Right atrium auricular region (tissue), 2 donors: ENCODE measurements around the gene FRMD4A. TPM values are rescaled to one million over a fixed set of nuclear protein-coding genes. Genes with fewer than 3 reads are reported as not detected.
"Not testable (repeated sequence)": the region's sequence is repeated elsewhere in the genome, so short reads cannot be mapped to it uniquely, and the experiment has no call there.

Source experiments
- DNase-seq: peaks from one replicate; pipeline ENCODE4 v3.0.0-alpha.2; 2019; ENCODE audit warnings: low spot score
- H3K27ac ChIP-seq, 2 donors: fragments of 200-600 bp; sonication (generic); 1 replicate in 1 of 2; 2 replicates in 1 of 2; pipeline ENCODE4 v1.5.1; 2016 to 2019
- H3K27me3 ChIP-seq, 2 donors: fragments of 200-600 bp; sonication (generic); one replicate each; pipeline versions ENCODE4 v1.5.1 to v1.6.0; 2017 to 2019
- H3K36me3 ChIP-seq: fragments of 200-600 bp; sonication (generic); one replicate; pipeline ENCODE4 v1.5.1; 2016
- H3K4me1 ChIP-seq, 2 donors: fragments of 200-600 bp; sonication (generic); one replicate each; pipeline versions ENCODE4 v1.5.1 to v1.6.0; 2017 to 2019
- H3K4me3 ChIP-seq, 2 donors: fragments of 200-600 bp; sonication (generic); 1 replicate in 1 of 2; 2 replicates in 1 of 2; pipeline ENCODE4 v1.5.1; 2017 to 2019; ENCODE audit warnings: mild to moderate bottlenecking in 1 of 2, moderate library complexity in 1 of 2
- H3K9me3 ChIP-seq, 2 donors: fragments of 200-600 bp; sonication (generic); one replicate each; pipeline ENCODE4 v1.5.1; 2019
- CTCF ChIP-seq, 2 donors: fragments of 200-600 bp; sonication (generic); IDR thresholded peaks; one replicate each; pipeline ENCODE4 v1.5.1; 2019; ENCODE audit warnings: antibody characterized with exemption in 2 of 2
- total RNA-seq, 2 donors: library from RNA; depleted of rRNA; stranded (reverse); fragments of >200 nt; gene quantifications; one replicate each; pipeline ENCODE4 v1.1.0, GENCODE V29; 2016

Gene FRMD4A
- total RNA-seq, 2 donors from 2014 or later, result 15.9 to 22.9 TPM

- Histone ChIP-seq H3K4me3 (no peak overlapping the region), H3K27ac (no peak overlapping the region), H3K9me3 (no peaks in the 10 kb centered on the region), H3K36me3 (no peaks in the 10 kb centered on the region), H3K27me3 (no peaks in the 10 kb centered on the region), H3K4me1 (peaks cover 0 to 9% of the 10 kb centered on the region in 2 donors)
- DNase-seq, result no peak
- no peak for TF ChIP-seq CTCF (IDR thresholded peaks at IDR 0.05)
Observed at GRCh38 chr10:13769946-13770345, 560.8 kb downstream of the FRMD4A start.

GRCh38 chr10:13767676-13768178 is 563.0 kb downstream of the FRMD4A start:
- no peak overlapping the region for H3K27ac ChIP-seq
- no peaks in the 10 kb centered on the region for H3K36me3 ChIP-seq
- no peaks in the 10 kb centered on the region for H3K9me3 ChIP-seq
- no peak overlapping the region for H3K4me3 ChIP-seq
- no peaks in the 10 kb centered on the region for H3K4me1 ChIP-seq
- TF ChIP-seq CTCF (IDR thresholded peaks at IDR 0.05), result no peak
- DNase-seq, result no peak
- H3K27me3 ChIP-seq, result no peaks in the 10 kb centered on the region

- H3K27ac ChIP-seq, H3K36me3 ChIP-seq, H3K4me1 ChIP-seq, H3K4me3 ChIP-seq, DNase-seq, H3K9me3 ChIP-seq, H3K27me3 ChIP-seq: not testable (repeated sequence)
Observed at GRCh38 chr10:13767148-13767547, 563.6 kb downstream of the FRMD4A start.

- DNase-seq, result no peak
- H3K4me3 ChIP-seq, result no peak overlapping the region
- H3K27ac ChIP-seq, result no peak overlapping the region
- no peaks in the 10 kb centered on the region for H3K27me3 ChIP-seq
- H3K36me3 ChIP-seq, result no peaks in the 10 kb centered on the region
- TF ChIP-seq CTCF (IDR thresholded peaks at IDR 0.05), result no peak
- no peaks in the 10 kb centered on the region for H3K9me3 ChIP-seq
- H3K4me1 ChIP-seq, result no peaks in the 10 kb centered on the region
Observed at GRCh38 chr10:13765641-13766341, 564.9 kb downstream of the FRMD4A start.

GRCh38 chr10:13761490-13762091 is 569.1 kb downstream of the FRMD4A start:
- TF ChIP-seq CTCF (IDR thresholded peaks at IDR 0.05), result no peak
- no peak for DNase-seq
- H3K27ac ChIP-seq, result no peak overlapping the region

GRCh38 chr10:13759168-13759567 is 571.6 kb downstream of the FRMD4A start:
- no peak for DNase-seq
- no peak overlapping the region for H3K27ac ChIP-seq

More at GRCh38 chr10:13761490-13762091, 569.1 kb downstream of the FRMD4A start:
- Histone ChIP-seq H3K9me3 (no peaks in the 10 kb centered on the region), H3K4me3 (no peak overlapping the region), H3K27me3 (no peaks in the 10 kb centered on the region), H3K4me1 (peaks cover 0 to 10% of the 10 kb centered on the region in 2 donors), H3K36me3 (no peaks in the 10 kb centered on the region)

More at GRCh38 chr10:13759168-13759567, 571.6 kb downstream of the FRMD4A start:
- Histone ChIP-seq H3K9me3 (no peaks in the 10 kb centered on the region), H3K27me3 (no peaks in the 10 kb centered on the region), H3K4me1 (peaks cover 0 to 10% of the 10 kb centered on the region in 2 donors), H3K4me3 (no peak overlapping the region), H3K36me3 (no peaks in the 10 kb centered on the region)
- TF ChIP-seq CTCF (IDR thresholded peaks at IDR 0.05), result no peak
